GM12873 (cell line): ENCODE measurements around the gene TWNK.

Source experiments
- TF ChIP-seq, protein P1 (sequence below): IDR thresholded peaks from 2 replicates; pipeline ENCODE4 v1.5.1; 2012; ENCODE audit warnings: low read depth, mild to moderate bottlenecking, moderate library complexity, low read length, control low read depth; ENCODE audit not compliant: insufficient read depth; ENCODE audit errors: missing control alignments

Gene TWNK

DNA sequence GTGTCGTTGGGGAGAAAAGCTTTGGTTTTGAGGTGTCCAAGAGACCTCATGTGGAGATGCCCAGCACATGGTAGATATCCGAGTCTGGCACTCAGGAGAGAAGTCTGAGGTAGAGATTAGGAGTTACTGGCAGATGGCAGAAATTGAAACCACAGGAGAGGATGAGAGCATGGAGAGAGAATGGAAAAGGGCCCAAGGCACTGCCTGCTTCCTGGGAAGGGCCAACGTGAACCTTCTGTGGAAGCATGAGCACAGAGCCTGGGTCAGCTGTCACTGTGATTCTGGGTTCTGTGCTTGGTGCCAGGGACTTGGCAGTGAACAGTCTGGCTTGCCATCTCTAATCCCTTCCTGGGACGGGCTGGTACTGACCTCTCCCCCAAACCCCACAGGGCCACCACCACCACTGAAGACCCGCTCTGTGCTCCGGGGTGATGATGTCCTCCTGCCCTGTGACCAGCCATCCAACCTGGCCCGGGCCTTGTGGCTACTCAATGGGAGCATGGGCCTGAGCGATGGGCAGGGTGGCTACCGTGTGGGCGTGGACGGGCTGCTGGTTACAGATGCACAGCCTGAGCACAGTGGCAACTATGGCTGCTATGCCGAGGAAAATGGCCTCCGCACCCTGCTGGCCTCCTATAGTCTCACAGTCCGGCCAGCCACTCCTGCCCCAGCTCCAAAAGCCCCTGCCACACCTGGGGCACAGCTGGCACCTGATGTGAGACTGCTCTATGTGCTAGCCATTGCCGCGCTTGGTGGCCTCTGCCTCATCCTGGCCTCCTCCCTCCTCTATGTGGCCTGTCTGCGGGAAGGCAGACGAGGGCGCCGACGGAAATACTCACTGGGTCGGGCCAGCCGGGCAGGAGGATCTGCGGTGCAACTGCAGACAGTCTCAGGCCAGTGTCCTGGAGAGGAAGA is 4.2 kb upstream of the TWNK start:
- TF ChIP-seq, protein P1, sequence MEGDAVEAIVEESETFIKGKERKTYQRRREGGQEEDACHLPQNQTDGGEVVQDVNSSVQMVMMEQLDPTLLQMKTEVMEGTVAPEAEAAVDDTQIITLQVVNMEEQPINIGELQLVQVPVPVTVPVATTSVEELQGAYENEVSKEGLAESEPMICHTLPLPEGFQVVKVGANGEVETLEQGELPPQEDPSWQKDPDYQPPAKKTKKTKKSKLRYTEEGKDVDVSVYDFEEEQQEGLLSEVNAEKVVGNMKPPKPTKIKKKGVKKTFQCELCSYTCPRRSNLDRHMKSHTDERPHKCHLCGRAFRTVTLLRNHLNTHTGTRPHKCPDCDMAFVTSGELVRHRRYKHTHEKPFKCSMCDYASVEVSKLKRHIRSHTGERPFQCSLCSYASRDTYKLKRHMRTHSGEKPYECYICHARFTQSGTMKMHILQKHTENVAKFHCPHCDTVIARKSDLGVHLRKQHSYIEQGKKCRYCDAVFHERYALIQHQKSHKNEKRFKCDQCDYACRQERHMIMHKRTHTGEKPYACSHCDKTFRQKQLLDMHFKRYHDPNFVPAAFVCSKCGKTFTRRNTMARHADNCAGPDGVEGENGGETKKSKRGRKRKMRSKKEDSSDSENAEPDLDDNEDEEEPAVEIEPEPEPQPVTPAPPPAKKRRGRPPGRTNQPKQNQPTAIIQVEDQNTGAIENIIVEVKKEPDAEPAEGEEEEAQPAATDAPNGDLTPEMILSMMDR = no peak

DNA sequence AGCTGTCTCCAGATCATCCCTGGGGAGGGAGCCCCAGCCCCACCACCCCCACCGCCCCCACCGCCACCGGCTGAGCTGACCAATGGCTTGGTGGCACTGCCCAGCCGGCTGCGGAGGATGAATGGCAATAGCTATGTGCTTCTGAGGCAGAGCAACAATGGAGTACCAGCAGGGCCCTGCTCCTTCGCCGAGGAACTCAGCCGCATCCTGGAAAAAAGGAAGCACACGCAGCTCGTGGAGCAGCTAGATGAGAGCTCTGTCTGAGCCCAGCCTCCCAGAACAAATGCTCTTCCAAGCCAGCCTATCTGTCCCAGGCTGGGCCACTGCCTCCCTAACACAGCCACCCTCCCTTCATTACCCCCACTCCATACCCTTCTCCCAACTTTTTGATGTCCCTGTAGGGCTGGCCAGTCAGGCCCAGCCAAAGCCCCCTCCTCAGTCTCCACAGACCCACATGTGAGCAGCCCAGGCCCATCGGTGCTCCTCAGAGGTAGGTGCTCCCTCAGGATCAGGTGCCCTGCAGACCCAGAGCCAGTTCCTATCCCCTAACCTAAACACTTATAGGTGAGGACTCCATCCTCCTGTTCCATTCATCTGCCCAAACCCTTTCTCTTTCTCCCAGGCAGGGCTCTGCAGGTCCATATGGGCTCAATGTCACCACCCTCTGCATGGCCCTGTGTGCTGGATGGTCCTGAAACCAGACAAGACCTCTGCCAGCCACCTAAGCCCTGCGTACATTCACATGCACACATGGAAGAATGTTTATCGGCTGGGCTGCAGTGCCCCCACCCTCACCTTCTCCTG is 3.3 kb upstream of the TWNK start:
- TF ChIP-seq, protein P1 = no peak

DNA sequence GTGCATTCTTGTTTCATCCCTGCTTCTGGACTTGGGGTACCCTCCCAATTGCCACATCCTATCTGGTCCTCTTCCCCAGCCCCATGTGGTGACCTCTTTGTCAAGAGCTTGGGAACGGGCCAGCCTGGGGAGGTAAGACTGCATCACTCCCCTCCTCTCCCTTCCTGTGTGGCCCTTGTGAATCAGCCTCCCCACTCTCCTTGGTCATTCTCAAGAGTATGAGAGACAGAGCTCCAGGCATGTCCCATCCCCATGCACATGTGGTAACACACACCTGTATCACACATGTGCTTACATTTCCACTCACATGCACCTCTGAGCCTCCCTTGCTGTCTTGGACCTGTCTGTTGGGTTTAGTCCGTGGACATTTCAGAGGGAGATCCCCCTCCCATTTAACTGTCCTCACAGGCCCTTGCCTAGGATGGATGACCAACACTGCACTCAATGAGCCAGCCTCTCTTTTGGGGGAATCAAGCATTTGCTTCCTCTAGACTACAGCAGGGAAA is 2.6 kb upstream of the TWNK start:
- TF ChIP-seq, protein P1 = no peak

DNA sequence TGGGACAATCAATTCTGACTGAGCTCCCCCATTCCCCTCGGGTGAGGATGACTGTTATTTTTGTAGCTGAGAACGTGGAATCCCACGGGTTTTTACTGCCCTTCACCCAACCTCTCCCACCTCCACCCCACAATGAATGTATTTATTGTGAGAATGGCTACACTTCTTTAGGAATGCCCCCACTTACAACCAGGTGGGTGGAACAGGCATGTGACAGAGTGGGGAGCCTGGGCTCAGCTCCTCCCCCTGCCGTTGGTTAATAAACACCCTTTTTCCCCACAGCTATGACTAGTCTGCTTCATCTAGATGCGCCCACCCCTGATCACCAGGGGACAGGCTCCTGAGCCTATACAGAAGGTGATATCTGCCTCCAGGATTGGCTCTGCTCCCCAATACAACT is 2.0 kb upstream of the TWNK start:
- TF ChIP-seq, protein P1 = no peak

DNA sequence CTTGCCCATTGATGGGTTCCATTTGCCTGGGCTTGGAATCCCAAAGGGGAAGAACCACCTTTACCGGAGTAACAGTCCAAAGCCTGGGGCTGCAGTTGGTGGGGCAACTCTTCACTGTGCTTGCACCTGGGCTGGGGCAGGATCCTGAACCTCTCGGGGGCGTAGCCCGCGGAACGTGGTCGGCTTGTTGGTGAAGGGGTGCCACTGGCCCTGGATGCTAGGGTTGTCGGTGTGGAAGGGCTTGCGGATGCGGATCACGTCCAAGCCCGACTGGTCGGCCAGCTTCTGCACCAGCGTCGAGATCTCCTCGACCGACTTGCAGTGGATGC is 756 bp upstream of the TWNK start:
- TF ChIP-seq, protein P1 = no peak

DNA sequence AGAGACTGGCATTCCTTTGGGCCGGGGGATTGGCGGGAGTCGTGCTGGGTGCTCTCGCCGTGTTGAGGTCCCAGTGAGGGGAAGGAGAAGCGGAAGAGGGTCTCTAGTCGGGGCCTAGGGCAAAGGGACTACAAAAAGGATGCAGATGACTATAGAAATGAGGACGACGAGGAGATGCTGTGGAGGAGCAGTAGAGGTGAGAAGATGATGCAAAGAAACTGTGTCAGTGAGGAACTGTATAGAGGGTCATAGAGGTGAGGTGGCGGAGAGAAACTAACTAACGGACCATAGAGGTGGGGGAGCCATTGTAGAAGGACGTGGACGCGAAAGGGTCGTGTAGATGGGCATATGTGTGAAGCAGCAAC is 324 bp downstream of the TWNK start:
- TF ChIP-seq, protein P1 = no peak

DNA sequence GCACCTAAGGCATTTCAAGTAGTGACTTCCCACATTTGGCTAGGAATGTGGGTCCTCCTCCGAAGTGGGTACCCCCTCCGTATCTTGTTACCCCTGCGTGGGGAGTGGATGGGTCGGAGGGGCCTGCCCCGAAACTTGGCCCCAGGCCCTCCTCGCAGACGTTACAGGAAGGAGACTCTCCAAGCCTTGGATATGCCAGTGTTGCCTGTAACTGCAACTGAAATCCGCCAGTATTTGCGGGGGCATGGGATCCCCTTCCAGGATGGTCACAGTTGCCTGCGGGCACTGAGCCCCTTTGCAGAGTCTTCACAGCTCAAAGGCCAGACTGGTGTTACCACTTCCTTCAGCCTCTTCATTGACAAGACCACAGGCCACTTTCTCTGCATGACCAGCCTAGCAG is 823 bp downstream of the TWNK start:
- TF ChIP-seq, protein P1 = no peak
